HepG2 (cell line): Measurements from ENCODE around the gene PRKACA. TPM values are rescaled to one million over a fixed set of nuclear protein-coding genes. Genes with fewer than 3 reads are reported as not detected.

ENCODE experiments used
- GABPA ChIP-seq, 2 experiments: IDR thresholded peaks; 2 replicates each; pipeline ENCODE4 v1.6.1; 2011 to 2016; ENCODE audit warnings: low read depth in 2 of 2, low read length in 1 of 2, missing biosample characterization in 1 of 2, missing genetic modification characterization in 1 of 2
- GTF2F1 ChIP-seq: fragments of 150-350 bp; IDR thresholded peaks from 2 replicates; pipeline ENCODE4 v1.6.1; 2014; ENCODE audit warnings: low read length
- HCFC1 ChIP-seq: fragments of 150-350 bp; IDR thresholded peaks from 2 replicates; pipeline ENCODE4 v1.6.1; 2014; ENCODE audit warnings: low read depth, low read length
- HOXA9 ChIP-seq: sonication (generic); formaldehyde crosslinking; IDR thresholded peaks from 2 replicates; pipeline ENCODE4 v1.8.1; 2022; ENCODE audit warnings: missing genetic modification reagents, mild to moderate bottlenecking, moderate library complexity, borderline replicate concordance
- NAIF1 ChIP-seq: sonication (generic); formaldehyde crosslinking; IDR thresholded peaks from 2 replicates; pipeline ENCODE4 v1.5.0; 2020; ENCODE audit warnings: mild to moderate bottlenecking, missing genetic modification reagents, borderline replicate concordance
- PAWR ChIP-seq: sonication (generic); formaldehyde crosslinking; IDR thresholded peaks from 2 replicates; pipeline ENCODE4 v1.4.0; 2020; ENCODE audit warnings: missing genetic modification reagents, mild to moderate bottlenecking, borderline replicate concordance
- SAP130 ChIP-seq: IDR thresholded peaks from 2 replicates; pipeline ENCODE4 v1.6.1; 2016; ENCODE audit warnings: low read depth
- SYNCRIP ChIP-seq: fragments of 200-400 bp; formaldehyde crosslinking; IDR thresholded peaks from 2 replicates; pipeline ENCODE4 v1.6.1; 2018; ENCODE audit warnings: mild to moderate bottlenecking, low read depth, low read length; ENCODE audit not compliant: insufficient read depth
- THAP9 ChIP-seq: sonication (generic); formaldehyde crosslinking; IDR thresholded peaks from 2 replicates; pipeline ENCODE4; 2020; ENCODE audit warnings: missing genetic modification reagents, mild to moderate bottlenecking, borderline replicate concordance
- ZFP91 ChIP-seq: sonication (generic); formaldehyde crosslinking; IDR thresholded peaks from 2 replicates; pipeline ENCODE4 v1.9.0; 2022; ENCODE audit warnings: missing genetic modification reagents, mild to moderate bottlenecking, borderline replicate concordance
- ZNF143 ChIP-seq: sonication (generic); formaldehyde crosslinking; IDR thresholded peaks from 2 replicates; pipeline ENCODE4 v1.4.0; 2020; ENCODE audit warnings: missing genetic modification reagents
- ZNF275 ChIP-seq: sonication (generic); formaldehyde crosslinking; IDR thresholded peaks from 2 replicates; pipeline ENCODE4 v1.8.0; 2022; ENCODE audit warnings: missing genetic modification reagents, mild to moderate bottlenecking, inconsistent platforms, borderline replicate concordance
- ZNF367 ChIP-seq: sonication (generic); formaldehyde crosslinking; IDR thresholded peaks from 2 replicates; pipeline ENCODE4 v1.4.0; 2020; ENCODE audit warnings: missing genetic modification reagents, borderline replicate concordance
- ZNF546 ChIP-seq: sonication (generic); formaldehyde crosslinking; conservative IDR thresholded peaks from 2 replicates; pipeline ENCODE4 v1.8.1; 2023; ENCODE audit warnings: mild to moderate bottlenecking, missing genetic modification reagents
- ZNF646 ChIP-seq: sonication (generic); formaldehyde crosslinking; IDR thresholded peaks from 2 replicates; pipeline ENCODE4 v1.9.0; 2021; ENCODE audit warnings: mild to moderate bottlenecking, missing genetic modification reagents
- polyA plus RNA-seq, 8 experiments: library from polyadenylated mRNA; depleted of rRNA in 3 of 8; stranded (reverse) in 7 of 8; unstranded in 1 of 8; fragments of >200 nt; fragmentation: Illumina TruSeq in 4 of 8; extraction: Trizol in 4 of 8; gene quantifications; 2 replicates each; pipeline versions ENCODE4 v1.2.1 to v1.2.3, GENCODE V29; 2011 to 2016; ENCODE audit warnings: low read depth in 4 of 8, missing spikeins in 1 of 8, mixed read lengths in 1 of 8; ENCODE audit not compliant: insufficient read depth in 1 of 8
- total RNA-seq, 5 experiments: library from RNA; depleted of rRNA; stranded (reverse); fragments of >200 nt; fragmentation: Illumina TruSeq; extraction: Trizol; gene quantifications; 2 replicates each; pipeline ENCODE4 v1.2.3, GENCODE V29; 2016; ENCODE audit warnings: low read depth in 1 of 5

PRKACA gene
- total and polyA plus RNA-seq, 2 of the 13 experiments (the other 11 are each of a cell fraction or from before 2014, with no cell fraction given): 11.0 to 18.2 TPM

GRCh38 chr19:14118165-14119051 is 846 bp upstream of the PRKACA start (continued):
- TF ChIP-seq THAP9 (CRISPR knock-in tag): 0 out of 2 replicates have a peak, but pooled peaks have one; percentile 29
- no peak for TF ChIP-seq ZNF367
- no peak for TF ChIP-seq GABPA (IDR thresholded peaks at IDR 0.05; ENCODE audit: low read depth, low read length)
- TF ChIP-seq GABPA (CRISPR knock-in tag; IDR thresholded peaks at IDR 0.05; ENCODE audit: low read depth): peak; percentile 17; the same call in 1 of the 2 replicates
- no peak for TF ChIP-seq PAWR (CRISPR knock-in tag)
- no peak for TF ChIP-seq ZNF275 (CRISPR knock-in tag)
- TF ChIP-seq NAIF1: no peak
- TF ChIP-seq HOXA9 (CRISPR knock-in tag): no peak
- TF ChIP-seq ZNF143 (CRISPR knock-in tag): peak; percentile 79
- TF ChIP-seq ZNF646 (CRISPR knock-in tag): no peak
- TF ChIP-seq GTF2F1: no peak
- TF ChIP-seq SYNCRIP: no peak
- TF ChIP-seq SAP130 (CRISPR knock-in tag): peak; percentile 69
- peak; percentile 65; the same call in 1 of the 2 replicates for TF ChIP-seq ZFP91
- no peak for TF ChIP-seq HCFC1
- no peak; the same call in 1 of the 2 replicates for TF ChIP-seq ZNF546 (CRISPR knock-in tag)
